HEK293T (cell line): Measurements from ENCODE around the gene GRIA4.

Experiments used
- BHLHE40 ChIP-seq: fragments of 450-650 bp; IDR thresholded peaks from 2 replicates; pipeline ENCODE4 v1.6.1; 2016; ENCODE audit warnings: mild to moderate bottlenecking, moderate library complexity, borderline replicate concordance
- CTBP1 ChIP-seq: fragments of 450-650 bp; IDR thresholded peaks from 2 replicates; pipeline ENCODE4 v1.6.1; 2016; ENCODE audit warnings: borderline replicate concordance
- FOXM1 ChIP-seq: fragments of 450-650 bp; IDR thresholded peaks from 2 replicates; pipeline ENCODE4 v1.6.1; 2017; ENCODE audit warnings: mild to moderate bottlenecking, borderline replicate concordance
- NFRKB ChIP-seq: fragments of 450-650 bp; IDR thresholded peaks from 2 replicates; pipeline ENCODE4 v1.6.1; 2016; ENCODE audit warnings: mild to moderate bottlenecking, moderate library complexity
- SP1 ChIP-seq: fragments of 450-650 bp; IDR thresholded peaks from 2 replicates; pipeline ENCODE4 v1.6.1; 2017
- SUZ12 ChIP-seq: fragments of 450-650 bp; IDR thresholded peaks from 2 replicates; pipeline ENCODE4 v1.6.1; 2016; ENCODE audit warnings: mild to moderate bottlenecking
- TARDBP ChIP-seq: fragments of 450-650 bp; IDR thresholded peaks from 2 replicates; pipeline ENCODE4 v1.6.1; 2016
- ZNF384 ChIP-seq: fragments of 450-650 bp; IDR thresholded peaks from 2 replicates; pipeline ENCODE4 v1.6.1; 2016

GRCh38 chr11:105867742-105868141, 257.9 kb downstream of the GRIA4 start:
- TF ChIP-seq FOXM1 (no peak), SP1 (no peak), BHLHE40 (no peak), CTBP1 (no peak), ZNF384 (no peak), SUZ12 (no peak), TARDBP (no peak), NFRKB (no peak)
